ENCODE data around the gene PCDHGA3. TPM values are rescaled to one million over a fixed set of nuclear protein-coding genes. Genes with fewer than 3 reads are reported as not detected.

Gene PCDHGA3
- total and polyA plus RNA-seq, 9 of the 15 experiments (the other 6 are each of a cell fraction or from before 2014, with no cell fraction given), result 0.13 to 0.28 (median 0.18) TPM; not detected in 2

- FAIRE-seq (no peak), ATAC-seq (no peak), DNase-seq (ENCODE audit: extremely low read depth in 1 of 4, low spot score in 3 of 4) (no peak)
- intact Hi-C loops (cut with micrococcal nuclease), result no loop called here
- Histone ChIP-seq H3K79me2 (ENCODE audit: control insufficient read depth, insufficient read depth, low read length) (no peaks in the 10 kb centered on the region), H2AFZ (ENCODE audit: low read depth, low read length) (no peak overlapping the region), H3K4me2 (ENCODE audit: insufficient read depth, low read length) (no peak overlapping the region), H3K4me3 (no peak overlapping the region), H3K9ac (ENCODE audit: insufficient read depth in 1 of 2, low read depth in 2 of 2, low read length in 2 of 2) (no peak overlapping the region), H3K36me3 (ENCODE audit: control insufficient read depth, insufficient read depth, low read length) (no peaks in the 10 kb centered on the region), H3K27me3 (ENCODE audit: control insufficient read depth in 2 of 2, insufficient read depth in 2 of 2, low read length in 2 of 2) (peaks cover 3 to 32% of the 10 kb centered on the region in 2 experiments; a peak in 3 of 5 replicates), H3K9me1 (ENCODE audit: control insufficient read depth, insufficient read depth, low read length) (no peaks in the 10 kb centered on the region), H4K20me1 (replicated peaks; ENCODE audit: control insufficient read depth, insufficient read depth, low read length) (no peaks in the 10 kb centered on the region), H3K4me1 (replicated peaks in 1 of 2; ENCODE audit: control insufficient read depth in 2 of 2, insufficient read depth in 2 of 2, low read length in 2 of 2) (peaks cover 0 to 13% of the 10 kb centered on the region in 2 experiments; a peak in 1 of 5 replicates), H3K27ac (ENCODE audit: extremely low read depth, low read depth, low read length) (no peak overlapping the region), H3K9me3 (replicated peaks; ENCODE audit: control insufficient read depth, insufficient read depth, low read depth, low read length) (no peaks in the 10 kb centered on the region)
- 31% methylated on average over 71 of the region's 77 CpGs for WGBS (ENCODE audit: insufficient coverage, low coverage, missing lambda C conversion rate)
- no TSS peak for BruUV-seq (replicated peaks)
- CTCF ChIA-PET (ENCODE audit: low intra/inter-chr PET ratio), result no interaction called here
- POLR2A ChIA-PET, result no interaction called here
- in situ Hi-C loops (cut with MboI), result no loop called here
- TF ChIP-seq MCM2 (IDR thresholded peaks at IDR 0.05; ENCODE audit: low read depth), result no peak
- TF ChIP-seq SPI1 (IDR thresholded peaks at IDR 0.05; ENCODE audit: borderline replicate concordance, low read depth, low read length), result no peak
- TF ChIP-seq HNRNPH1 (optimal IDR thresholded peaks at IDR 0.05; ENCODE audit: low read depth, low read length), result no peak
- TF ChIP-seq E2F6 (IDR thresholded peaks at IDR 0.05; ENCODE audit: borderline replicate concordance in 1 of 2, extremely low read depth in 1 of 2, insufficient read depth in 1 of 2, insufficient read length in 1 of 2, low read depth in 1 of 2, low read length in 1 of 2, poor library complexity in 1 of 2, severe bottlenecking in 1 of 2), result no peak
- TF ChIP-seq C11orf30 (IDR thresholded peaks at IDR 0.05; ENCODE audit: low read depth), result no peak
- no peak for TF ChIP-seq ATF2 (CRISPR knock-in tag; IDR thresholded peaks at IDR 0.05)
- no peak for TF ChIP-seq PKNOX1 (IDR thresholded peaks at IDR 0.05)
- TF ChIP-seq ARID4B (CRISPR knock-in tag; IDR thresholded peaks at IDR 0.05), result no peak
- TF ChIP-seq RFX5 (IDR thresholded peaks at IDR 0.05; ENCODE audit: low read depth, low read length), result no peak
- TF ChIP-seq GTF2A2 (tag; IDR thresholded peaks at IDR 0.05), result no peak
- no peak for TF ChIP-seq ASH1L (IDR thresholded peaks at IDR 0.05; ENCODE audit: borderline replicate concordance, low read depth, partially characterized antibody)
- no peak for TF ChIP-seq CBFB (CRISPR knock-in tag; IDR thresholded peaks at IDR 0.05)
These were observed 45.8 kb downstream of the PCDHGA3 start for GRCh38 chr5:141389153-141390042.
